Activated naive CD4-positive, alpha-beta T cell treated with anti-CD3 and anti-CD28 coated beads, Interleukin-2, amount 50 U/mL, for 16 hours (primary cell): ENCODE data around the gene ZDHHC12.

Source experiments
- DNase-seq: peaks from one replicate; pipeline ENCODE4 v3.0.0-alpha.2; 2020

ZDHHC12 gene

GRCh38 chr9:128685636-128686489 is 38.1 kb downstream of the ZDHHC12 start:
- peak; percentile 59 for DNase-seq

DNA sequence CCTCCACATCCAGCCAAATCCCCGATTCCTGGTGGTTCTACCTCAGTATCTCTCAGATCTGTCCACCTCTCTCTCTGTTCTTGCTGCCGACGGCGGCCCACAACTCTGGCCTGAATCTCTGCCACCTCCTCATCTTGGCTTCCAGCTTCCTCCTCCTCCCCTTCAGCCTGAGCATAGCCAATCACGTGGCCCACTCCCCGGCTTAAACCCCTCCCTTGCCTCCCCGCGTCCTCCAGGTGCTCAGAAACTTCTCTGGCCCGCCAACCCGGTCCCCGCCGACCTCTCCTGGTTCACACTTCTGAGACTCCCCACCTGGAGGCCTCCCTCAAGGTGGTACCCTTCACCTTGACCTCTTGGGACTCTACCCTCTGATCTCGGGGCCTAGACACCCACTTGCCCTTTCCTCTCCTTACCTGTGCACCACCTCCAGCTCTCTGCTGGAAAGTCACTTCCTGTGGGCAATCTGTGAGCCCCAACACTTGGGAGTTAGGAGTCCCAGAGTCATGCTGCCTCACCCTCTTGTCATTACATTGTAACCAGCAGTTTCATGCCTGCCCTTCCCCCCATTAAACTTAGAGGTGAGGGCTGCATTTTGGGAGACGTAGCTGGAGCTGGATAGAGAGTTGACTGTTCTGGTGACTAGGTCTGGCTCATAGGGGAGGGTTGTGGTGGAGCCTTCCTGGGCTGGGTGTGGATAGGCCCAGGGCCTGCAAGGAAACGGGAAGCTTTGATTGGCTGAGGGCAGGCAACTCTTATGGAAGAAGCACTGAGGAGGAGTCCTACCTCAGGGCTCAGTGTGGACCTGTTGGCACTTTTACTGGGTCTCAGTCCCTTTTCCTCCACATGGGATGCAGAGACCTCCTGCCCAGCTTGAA is 39.4 kb downstream of the ZDHHC12 start:
- peak; percentile 75 for DNase-seq

- DNase-seq = no peak
These were observed 39.9 kb downstream of the ZDHHC12 start for GRCh38 chr9:128684065-128684324.

DNA sequence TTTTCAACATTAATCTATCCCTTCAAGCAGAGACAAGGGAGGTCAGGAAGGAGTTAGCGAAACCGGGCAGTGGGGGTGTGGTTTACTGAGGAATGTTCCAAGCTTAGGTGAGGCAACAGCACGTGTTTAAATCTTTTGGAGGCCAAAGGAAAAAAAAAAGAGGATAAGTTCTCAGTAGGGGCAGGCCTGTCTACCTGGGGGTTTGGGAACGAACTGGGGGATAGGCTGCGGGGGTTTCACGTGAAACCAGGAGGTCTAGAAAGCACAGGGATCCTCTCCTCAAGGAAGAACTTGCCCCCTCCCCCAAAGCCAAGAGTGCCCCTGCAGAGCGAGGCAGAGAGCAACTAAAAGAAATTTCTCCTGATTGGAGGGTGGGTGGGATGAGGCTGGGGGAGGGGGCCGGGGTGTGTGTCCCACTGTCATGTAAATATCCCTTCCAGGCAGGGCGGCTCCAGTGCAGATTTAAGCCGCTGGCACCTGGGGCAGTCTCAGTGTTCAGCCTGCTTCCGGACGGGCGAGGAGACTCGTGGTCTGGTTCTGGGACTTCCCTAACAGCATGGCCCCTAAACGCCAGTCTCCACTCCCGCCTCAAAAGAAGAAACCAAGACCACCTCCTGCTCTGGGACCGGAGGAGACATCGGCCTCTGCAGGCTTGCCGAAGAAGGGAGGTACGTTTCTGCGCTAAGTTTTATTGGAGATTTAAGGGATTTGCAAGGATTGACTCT is 40.4 kb downstream of the ZDHHC12 start:
- DNase-seq = no peak

DNA sequence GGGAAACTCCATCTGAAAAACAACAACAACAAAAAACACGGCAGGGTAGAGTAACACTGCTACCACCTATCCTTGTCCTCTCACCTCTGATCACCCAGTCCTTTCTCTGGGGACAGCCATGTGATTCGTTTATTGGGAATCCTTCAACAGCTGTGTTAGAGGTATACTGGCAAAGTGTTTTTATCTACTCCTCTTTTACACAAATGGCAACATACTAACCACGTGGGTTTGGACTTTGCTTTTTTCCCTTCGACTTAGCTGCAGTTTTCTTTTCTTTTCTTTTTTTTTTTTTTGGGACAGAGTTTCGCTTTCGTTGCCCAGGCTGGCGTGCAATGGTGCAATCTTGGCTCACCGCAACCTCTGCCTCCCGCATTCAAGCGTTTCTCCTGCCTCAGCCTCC is 46.1 kb downstream of the ZDHHC12 start:
- no peak for DNase-seq

GRCh38 chr9:128675382-128675781 is 48.5 kb downstream of the ZDHHC12 start:
- DNase-seq = no peak
